GM18951 (cell line): Measurements from ENCODE around the gene PMF1.
"Not testable (repeated sequence)": the region's sequence is repeated elsewhere in the genome, so short reads cannot be mapped to it uniquely, and the experiment has no call there.

Experiments
- POLR2A ChIP-seq: IDR thresholded peaks from 4 replicates; pipeline ENCODE4 v1.6.1; 2011; ENCODE audit warnings: mild to moderate bottlenecking; ENCODE audit not compliant: insufficient read length, insufficient read depth; ENCODE audit errors: extremely low read depth
- in situ Hi-C: fragments of 300-500 bp; cut with MboI; formaldehyde crosslinking; loops from one replicate; pipeline ENCODE4 v1.12.0; 2022; ENCODE audit warnings: low sequenced_read_pairs, mixed read lengths, inconsistent platforms; ENCODE audit not compliant: unreplicated experiment

The PMF1 gene, protein sequence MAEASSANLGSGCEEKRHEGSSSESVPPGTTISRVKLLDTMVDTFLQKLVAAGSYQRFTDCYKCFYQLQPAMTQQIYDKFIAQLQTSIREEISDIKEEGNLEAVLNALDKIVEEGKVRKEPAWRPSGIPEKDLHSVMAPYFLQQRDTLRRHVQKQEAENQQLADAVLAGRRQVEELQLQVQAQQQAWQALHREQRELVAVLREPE

DNA sequence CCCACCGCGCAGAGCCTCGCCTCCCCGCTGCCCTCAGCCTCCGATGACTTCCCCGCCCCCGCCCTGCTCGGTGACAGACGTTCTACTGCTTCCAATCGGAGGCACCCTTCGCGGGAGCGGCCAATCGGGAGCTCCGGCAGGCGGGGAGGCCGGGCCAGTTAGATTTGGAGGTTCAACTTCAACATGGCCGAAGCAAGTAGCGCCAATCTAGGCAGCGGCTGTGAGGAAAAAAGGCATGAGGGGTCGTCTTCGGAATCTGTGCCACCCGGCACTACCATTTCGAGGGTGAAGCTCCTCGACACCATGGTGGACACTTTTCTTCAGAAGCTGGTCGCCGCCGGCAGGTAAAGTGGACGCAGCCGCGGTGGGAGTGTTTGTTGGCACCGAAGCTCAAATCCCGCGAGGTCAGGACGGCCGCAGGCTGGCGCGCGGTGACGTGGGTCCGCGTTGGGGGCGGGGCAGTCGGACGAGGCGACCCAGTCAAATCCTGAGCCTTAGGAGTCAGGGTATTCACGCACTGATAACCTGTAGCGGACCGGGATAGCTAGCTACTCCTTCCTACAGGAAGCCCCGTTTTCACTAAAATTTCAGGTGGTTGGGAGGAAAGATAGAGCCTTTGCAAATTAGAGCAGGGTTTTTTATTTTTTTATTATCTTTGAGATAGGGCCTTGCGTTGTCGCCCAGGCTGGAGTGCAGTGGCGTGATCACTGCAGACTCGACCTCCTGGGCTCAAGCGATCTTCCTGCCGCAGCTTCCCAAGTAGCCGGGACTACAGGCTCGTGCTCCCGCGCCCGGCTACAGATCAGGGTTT is at the start of gene PMF1:
TSS of gene PMF1 (plus strand) at position 175 of the 811 bp plus-strand sequence. CDS start at position 184, 9 bp downstream.
- TF ChIP-seq POLR2A, result peak; percentile 76
- in situ Hi-C loops, result no loop called here

DNA sequence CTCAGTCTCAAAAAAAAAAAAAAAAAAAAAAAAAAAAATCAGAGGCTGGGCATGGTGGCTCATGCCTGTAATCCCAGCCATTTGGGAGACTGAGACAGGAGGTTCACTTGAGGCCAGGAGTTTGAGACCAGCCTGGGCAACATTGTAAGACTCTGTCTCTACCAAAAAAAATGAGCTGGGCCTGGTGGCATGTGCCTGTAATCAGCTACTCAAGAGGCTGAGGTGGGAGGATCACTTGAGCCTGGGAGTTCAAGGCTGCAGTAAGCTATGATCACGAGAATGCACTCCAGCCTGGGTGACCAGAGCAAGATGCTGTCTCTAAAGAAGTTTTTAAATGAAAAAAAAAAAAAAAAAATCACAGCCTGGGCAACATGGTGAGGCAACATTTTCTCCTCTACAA is 49.1 kb upstream of the PMF1 start:
- no peak for TF ChIP-seq POLR2A
- in situ Hi-C loops, result no loop called here

DNA sequence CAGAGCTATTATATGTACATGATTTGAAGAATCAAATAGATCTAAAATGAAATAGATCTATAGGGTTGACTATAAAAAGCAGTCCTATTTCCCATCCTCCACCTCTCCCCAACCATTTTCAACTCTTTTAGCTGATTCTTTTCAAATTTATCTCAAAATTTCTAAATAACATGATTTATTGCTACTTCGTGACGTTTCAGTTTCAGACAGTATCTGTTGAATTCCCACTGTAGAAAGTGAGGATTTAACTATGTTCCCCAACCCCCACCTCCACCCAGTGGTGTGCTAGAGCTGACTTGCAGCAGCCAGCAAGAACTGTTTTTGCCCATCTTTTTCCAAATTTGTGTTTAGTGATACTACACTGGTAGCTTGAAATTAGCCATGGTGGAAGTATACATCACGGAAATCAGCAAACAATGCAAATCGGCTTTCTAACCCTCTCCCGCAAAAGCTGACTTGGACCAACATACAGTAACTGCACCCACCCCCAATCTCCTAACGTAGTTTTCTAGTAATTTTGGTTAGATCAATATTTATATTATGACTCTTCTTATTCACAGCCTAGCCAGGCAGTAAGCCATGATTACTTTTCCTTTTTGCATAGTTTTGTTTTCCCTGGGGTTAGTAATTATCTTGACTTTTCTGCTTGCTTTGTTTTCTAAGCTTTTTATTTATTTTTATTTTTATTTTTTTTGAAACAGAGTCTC is 48.5 kb upstream of the PMF1 start:
- no peak for TF ChIP-seq POLR2A
- in situ Hi-C loops, result no loop called here

DNA sequence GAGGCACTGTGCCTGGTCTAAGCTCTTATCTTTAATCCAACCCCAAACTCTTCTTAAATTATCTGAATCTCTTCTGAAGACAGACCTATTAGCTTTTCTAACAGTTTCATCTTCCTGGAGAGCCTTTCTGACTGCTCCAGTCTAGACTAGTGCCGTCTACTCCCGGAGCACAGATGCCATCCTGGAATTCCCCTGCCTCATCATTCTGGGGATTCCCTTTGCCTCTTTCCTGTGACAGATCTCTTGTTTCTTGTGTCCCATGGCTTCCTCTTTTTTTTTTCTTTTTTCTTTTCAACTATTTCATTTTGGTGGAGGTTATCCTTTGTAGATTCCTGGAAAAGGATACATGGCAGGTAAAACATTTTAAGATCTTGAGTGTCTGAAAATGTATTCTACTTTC is 47.7 kb upstream of the PMF1 start:
- TF ChIP-seq POLR2A, result no peak
- in situ Hi-C loops, result no loop called here

DNA sequence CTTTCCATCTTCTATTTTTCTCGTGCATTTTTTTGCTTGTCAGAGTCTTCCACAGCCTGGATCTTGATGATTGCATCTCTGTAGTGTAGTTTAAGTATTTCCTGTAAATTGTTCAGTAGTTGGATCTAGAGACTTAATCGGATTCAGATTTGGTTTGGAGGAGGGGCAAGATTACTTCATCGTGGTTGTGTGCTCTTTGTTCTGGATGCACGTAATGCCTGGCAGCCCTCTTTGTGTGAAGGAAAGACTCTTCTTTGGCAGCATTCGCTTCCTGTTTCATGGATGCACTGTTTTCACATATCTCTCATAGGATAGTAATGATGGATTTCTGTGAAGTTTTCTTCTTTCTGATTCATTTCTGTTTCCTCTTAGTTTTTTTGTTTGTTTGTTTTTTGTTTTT is 45.3 kb upstream of the PMF1 start:
- in situ Hi-C loops, result no loop called here

DNA sequence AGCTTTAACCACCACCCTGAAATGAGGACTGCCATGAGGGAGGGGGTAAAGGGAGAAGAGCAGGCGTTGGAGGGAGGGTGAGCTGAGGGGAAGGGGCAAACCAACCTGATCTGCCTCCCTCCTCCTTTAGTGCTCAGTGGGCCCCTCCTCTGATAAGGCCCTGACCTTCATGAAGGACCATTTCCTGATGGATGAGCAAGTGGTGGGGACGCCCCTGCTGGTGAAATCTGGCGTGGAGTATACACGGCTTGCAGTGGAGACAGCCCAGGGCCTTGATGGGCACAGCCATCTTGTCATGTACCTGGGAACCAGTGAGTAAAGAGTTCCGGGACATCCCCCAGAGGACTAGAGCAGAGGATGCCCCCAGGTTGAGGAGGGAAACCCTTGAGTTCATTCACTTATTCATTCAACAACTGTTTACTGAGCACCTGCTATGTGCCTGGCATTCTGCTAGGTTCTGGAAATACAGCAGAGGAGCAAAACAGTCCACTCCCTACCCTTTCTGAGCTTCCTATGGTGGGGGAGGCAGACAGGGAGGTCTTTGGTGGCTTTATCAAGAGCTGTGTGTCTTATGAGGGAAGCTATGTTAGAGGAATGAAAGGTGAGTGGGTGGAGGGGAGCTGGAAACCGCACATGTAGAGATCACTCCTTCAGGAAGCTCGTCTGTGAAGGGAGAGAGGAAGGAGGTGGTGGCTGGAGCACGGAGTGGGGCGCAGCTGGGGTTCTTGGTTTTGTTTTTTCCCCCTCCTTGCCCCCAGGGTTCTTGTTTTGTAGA is 39.9 kb upstream of the PMF1 start:
- in situ Hi-C loops, result no loop called here
- TF ChIP-seq POLR2A, result no peak

More for the DNA sequence above, 45.3 kb upstream of the PMF1 start:
- no peak for TF ChIP-seq POLR2A

DNA sequence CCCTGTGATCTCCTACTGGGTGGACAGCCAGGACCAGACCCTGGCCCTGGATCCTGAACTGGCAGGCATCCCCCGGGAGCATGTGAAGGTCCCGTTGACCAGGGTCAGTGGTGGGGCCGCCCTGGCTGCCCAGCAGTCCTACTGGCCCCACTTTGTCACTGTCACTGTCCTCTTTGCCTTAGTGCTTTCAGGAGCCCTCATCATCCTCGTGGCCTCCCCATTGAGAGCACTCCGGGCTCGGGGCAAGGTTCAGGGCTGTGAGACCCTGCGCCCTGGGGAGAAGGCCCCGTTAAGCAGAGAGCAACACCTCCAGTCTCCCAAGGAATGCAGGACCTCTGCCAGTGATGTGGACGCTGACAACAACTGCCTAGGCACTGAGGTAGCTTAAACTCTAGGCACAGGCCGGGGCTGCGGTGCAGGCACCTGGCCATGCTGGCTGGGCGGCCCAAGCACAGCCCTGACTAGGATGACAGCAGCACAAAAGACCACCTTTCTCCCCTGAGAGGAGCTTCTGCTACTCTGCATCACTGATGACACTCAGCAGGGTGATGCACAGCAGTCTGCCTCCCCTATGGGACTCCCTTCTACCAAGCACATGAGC is 36.1 kb upstream of the PMF1 start:
- in situ Hi-C loops, result no loop called here
- no peak for TF ChIP-seq POLR2A

DNA sequence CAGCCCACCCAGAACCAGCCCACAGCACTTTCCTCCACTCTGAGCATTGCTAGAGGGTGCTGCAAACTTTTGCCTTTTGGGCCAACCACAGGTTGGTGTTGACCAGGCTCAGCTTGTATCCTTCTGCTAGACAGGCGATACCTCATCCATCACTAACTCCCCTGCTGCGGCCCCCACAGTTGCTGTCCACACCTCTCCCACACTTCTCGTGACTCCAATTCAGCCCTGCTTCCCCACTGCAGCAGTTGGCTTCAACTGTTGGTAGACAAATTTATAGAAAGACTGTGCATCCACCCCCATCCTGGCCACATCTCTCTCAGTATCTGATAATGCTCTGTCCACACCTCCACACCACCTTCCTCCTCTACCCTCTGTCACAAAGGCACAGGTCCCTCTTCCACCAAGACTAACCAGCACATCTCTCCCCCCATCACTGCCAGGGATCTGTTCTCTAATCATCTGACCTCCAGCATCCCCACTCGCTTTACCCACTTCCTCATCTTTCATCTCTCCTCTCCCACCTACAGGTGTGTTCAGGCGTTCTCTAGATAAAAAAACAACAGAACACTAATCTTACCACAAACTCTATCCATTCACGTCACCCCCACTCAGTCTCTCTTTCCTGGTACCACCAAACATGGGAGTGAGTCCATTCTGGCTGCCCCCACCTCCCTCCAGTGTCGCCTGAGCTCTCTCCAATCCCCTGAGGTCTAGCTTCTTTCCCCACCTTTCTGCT is 34.7 kb upstream of the PMF1 start:
- TF ChIP-seq POLR2A, result no peak

DNA sequence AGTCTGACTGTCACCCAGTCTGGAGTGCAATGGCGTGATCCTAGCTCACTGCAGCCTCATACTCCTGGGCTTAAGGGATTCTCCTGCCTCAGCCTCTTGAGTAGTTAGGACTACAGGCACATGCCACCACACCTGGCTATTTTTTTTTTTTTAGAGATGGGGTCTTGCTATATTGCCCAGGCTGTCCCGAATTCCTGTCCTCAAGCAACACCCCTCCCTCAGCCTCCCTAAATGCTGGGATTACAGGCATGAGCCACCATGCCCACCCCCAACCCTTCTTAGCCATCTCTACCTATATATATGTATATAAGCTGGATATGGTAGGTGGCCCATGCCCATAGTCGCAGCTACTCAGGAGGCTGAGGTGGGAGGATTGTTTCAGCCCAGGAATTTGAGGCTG is 32.3 kb upstream of the PMF1 start:
- TF ChIP-seq POLR2A, result no peak
- in situ Hi-C loops, result no loop called here

More for the DNA sequence above, 34.7 kb upstream of the PMF1 start:
- in situ Hi-C loops, result no loop called here

DNA sequence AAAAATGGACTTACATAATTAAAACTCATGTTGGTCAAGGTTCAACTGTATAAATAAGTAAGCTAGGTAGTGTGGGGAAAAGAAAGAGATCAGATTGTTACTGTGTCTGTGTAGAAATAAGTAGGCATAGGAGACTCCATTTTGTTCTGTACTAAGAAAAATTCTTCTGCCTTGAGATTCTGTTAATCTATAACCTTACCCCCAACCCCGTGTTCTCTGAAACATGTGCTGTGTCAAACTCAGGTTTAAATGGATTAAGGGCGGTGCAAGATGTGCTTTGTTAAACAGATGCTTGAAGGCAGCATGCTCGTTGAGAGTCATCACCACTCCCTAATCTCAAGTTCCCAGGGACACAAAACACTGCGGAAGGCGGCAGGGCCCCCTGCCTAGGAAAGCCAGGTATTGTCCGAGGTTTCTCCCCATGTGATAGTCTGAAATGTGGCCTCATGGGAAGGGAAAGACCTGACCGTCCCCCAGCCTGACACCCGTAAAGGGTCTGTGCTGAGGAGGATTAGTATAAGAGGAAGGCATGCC is 31.3 kb upstream of the PMF1 start:
- in situ Hi-C loops, result not testable (repeated sequence)

DNA sequence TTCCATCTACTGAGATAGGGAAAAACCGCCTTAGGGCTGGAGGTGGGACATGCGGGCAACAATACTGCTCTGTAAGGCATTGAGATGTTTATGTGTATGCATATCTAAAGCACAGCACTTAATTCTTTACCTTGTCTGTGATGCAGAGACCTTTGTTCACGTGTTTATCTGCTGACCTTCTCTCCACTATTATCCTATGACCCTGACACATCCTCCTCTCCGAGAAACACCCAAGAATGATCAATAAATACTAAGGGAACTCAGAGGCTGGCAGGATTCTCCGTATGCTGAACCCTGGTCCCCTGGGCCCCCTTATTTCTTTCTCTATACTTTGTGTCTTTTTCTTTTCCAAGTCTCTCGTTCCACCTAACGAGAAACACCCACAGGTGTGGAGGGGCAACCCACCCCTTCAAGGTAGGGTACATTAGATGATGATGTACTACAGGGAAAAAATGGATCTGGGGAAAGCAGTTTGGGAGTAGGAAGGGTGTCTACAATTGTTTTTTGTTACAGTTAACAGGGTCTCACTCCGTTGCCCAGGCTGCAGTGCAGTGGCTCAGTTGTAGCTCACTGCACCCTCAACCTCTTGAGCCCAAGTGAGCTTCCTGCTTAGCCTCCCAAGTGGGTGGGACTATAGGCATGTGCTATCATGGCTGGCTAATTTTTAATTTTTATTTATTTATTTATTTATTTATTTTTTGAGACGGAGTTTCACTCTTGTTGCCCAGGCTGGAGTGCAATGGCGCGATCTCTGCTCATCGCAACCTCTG is 30.6 kb upstream of the PMF1 start:
- in situ Hi-C loops, result not testable (repeated sequence)

DNA sequence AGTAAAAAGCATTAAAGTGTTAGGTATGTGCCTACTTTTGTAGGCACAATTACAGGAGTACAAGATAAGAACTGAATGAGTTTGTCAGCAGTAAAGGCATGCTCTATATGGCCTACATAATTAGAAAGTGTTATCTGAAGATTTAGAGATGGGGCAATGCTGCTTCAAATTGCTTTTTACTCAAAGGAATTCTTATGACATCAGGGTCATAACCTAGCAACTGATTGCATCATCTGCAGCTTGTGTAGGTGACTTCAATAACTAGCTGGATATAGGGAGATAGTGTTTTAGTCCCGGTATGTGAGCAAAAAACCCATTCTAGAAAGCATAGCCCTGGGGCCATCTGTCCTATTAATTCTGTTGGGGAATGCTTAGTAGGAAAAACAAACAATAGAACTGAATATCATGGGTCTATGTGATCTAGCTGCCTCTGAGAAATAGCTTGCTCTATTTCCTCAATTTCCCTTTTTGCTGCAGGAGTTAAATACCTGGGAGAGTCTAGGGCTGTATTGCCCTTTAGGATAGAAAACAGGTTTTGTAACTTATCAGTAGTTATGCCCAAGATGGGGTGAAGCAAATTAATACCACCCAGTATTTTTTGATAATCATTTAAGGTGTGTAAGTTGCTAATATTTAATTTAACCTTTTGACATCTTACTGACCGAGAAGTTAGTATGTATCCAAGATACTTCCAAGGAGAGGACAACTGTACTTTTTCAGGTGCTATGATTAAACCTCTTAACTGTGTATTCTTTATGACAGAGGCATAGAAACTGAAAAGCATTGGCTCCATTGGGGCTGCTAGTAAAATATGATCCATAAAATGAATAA is 26.2 kb upstream of the PMF1 start:
- in situ Hi-C loops, result not testable (repeated sequence)

DNA sequence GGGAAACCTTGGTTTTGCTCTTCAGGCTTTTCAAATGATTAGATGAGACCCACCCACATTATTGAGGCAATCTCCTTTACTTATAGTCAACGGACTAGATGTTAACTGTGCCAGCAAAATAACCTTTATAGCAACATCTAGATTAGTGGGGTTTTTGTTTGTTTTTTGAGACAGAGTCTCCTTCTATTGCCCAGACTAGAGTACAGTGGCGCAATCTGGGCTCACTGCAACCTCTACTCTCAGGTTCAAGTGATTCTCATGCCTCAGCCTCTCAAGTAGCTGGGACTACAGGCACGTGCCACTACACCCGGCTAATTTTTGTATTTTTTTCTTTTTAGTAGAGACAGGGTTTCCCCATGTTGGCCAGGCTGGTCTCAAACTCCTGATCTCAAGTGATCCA is 22.5 kb upstream of the PMF1 start:
- in situ Hi-C loops, result not testable (repeated sequence)
